ENCODE measurements around the gene ARHGAP26. TPM values are rescaled to one million over a fixed set of nuclear protein-coding genes. Genes with fewer than 3 reads are reported as not detected.

ARHGAP26 gene
- total RNA-seq, 4 donors from 2014 or later = 12.4 to 49.5 (median 31.8) TPM

GRCh38 chr5:143030349-143030748, 260.2 kb downstream of the ARHGAP26 start:
- intact Hi-C loops (cut with DNase I; ENCODE audit: low total_unique reads) = no loop called here
- no peaks in the 10 kb centered on the region for H3K36me3 ChIP-seq

GRCh38 chr5:143031781-143032580, 261.8 kb downstream of the ARHGAP26 start:
- Histone ChIP-seq H3K36me3 (no peaks in the 10 kb centered on the region), H3K4me3 (no peak overlapping the region), H3K27me3 (no peaks in the 10 kb centered on the region), H3K27ac (no peak overlapping the region), H3K9me3 (no peaks in the 10 kb centered on the region), H3K4me1 (no peaks in the 10 kb centered on the region)
- DNase-seq = no peak
- no peak for TF ChIP-seq POLR2A (IDR thresholded peaks at IDR 0.05)
- no peak for TF ChIP-seq CTCF (IDR thresholded peaks at IDR 0.05)
- intact Hi-C loops (cut with DNase I; ENCODE audit: low total_unique reads) = no loop called here

More at GRCh38 chr5:143030349-143030748, 260.2 kb downstream of the ARHGAP26 start:
- Histone ChIP-seq H3K27me3 (no peaks in the 10 kb centered on the region), H3K4me3 (no peak overlapping the region), H3K4me1 (no peaks in the 10 kb centered on the region), H3K9me3 (no peaks in the 10 kb centered on the region), H3K27ac (no peak overlapping the region)
- TF ChIP-seq CTCF (IDR thresholded peaks at IDR 0.05) (no peak), POLR2A (IDR thresholded peaks at IDR 0.05) (no peak)
- DNase-seq = no peak

- no peak for DNase-seq
- H3K4me3 ChIP-seq = no peak overlapping the region
- H3K36me3 ChIP-seq = no peaks in the 10 kb centered on the region
- intact Hi-C loops (cut with DNase I; ENCODE audit: low total_unique reads) = no loop called here
- H3K27me3 ChIP-seq = no peaks in the 10 kb centered on the region
- TF ChIP-seq CTCF (IDR thresholded peaks at IDR 0.05) = no peak
- no peak for TF ChIP-seq POLR2A (IDR thresholded peaks at IDR 0.05)
- no peaks in the 10 kb centered on the region for H3K4me1 ChIP-seq
- no peak overlapping the region for H3K27ac ChIP-seq
- no peaks in the 10 kb centered on the region for H3K9me3 ChIP-seq
Observed at GRCh38 chr5:143032581-143032836, 262.3 kb downstream of the ARHGAP26 start.

- intact Hi-C loops (cut with DNase I; ENCODE audit: low total_unique reads) = no loop called here
- H3K27ac ChIP-seq = no peak overlapping the region
- no peak for DNase-seq
Observed at GRCh38 chr5:143033535-143034250, 263.5 kb downstream of the ARHGAP26 start.

More at GRCh38 chr5:143033535-143034250, 263.5 kb downstream of the ARHGAP26 start:
- no peaks in the 10 kb centered on the region for H3K27me3 ChIP-seq
- H3K9me3 ChIP-seq = no peaks in the 10 kb centered on the region
- no peaks in the 10 kb centered on the region for H3K4me1 ChIP-seq
- no peaks in the 10 kb centered on the region for H3K36me3 ChIP-seq
- no peak overlapping the region for H3K4me3 ChIP-seq
- TF ChIP-seq CTCF (IDR thresholded peaks at IDR 0.05) = no peak
- no peak for TF ChIP-seq POLR2A (IDR thresholded peaks at IDR 0.05)
